SK-N-SH (cell line): ENCODE measurements around the gene PLXNA4. TPM values are rescaled to one million over a fixed set of nuclear protein-coding genes. Genes with fewer than 3 reads are reported as not detected.

ENCODE experiments used
- CTCF ChIA-PET: fragments of 300-600, 350-600 bp; formaldehyde crosslinking; extraction: SDS; loops from one replicate; lab custom pipeline; 2021; lab: Yijun Ruan, JAX
- POLR2A ChIA-PET: fragments of 350-600 bp; sonication (Branson Sonifier 250); formaldehyde crosslinking; extraction: SDS; loops from one replicate; lab custom pipeline; 2020; ENCODE audit warnings: antibody characterized with exemption, inconsistent platforms; lab: Yijun Ruan, JAX
- DNase-seq: peaks from one replicate; pipeline ENCODE4 v3.0.0; 2012
- H2AFZ ChIP-seq: fragments of 200-600 bp; sonication (generic); 2 replicates; pipeline ENCODE4 v1.8.1; 2016; ENCODE audit warnings: antibody characterized with exemption, mild to moderate bottlenecking, low read depth
- H3F3A ChIP-seq: fragments of 200-600 bp; sonication (generic); replicated peaks from 2 replicates; pipeline ENCODE3; 2016; ENCODE audit warnings: antibody characterized with exemption, mild to moderate bottlenecking; ENCODE audit not compliant: insufficient read depth
- H3K27ac ChIP-seq, 2 experiments: fragments of 200-500 bp in 1 of 2; fragments of 200-600 bp in 1 of 2; sonication (Bioruptor generic) in 1 of 2; sonication (generic), shearing (Covaris generic) in 1 of 2; 2 replicates each; pipeline versions ENCODE4 v1.5.1 to v1.6.1; 2014 to 2016; ENCODE audit warnings: low read depth in 2 of 2, inconsistent platforms in 1 of 2, low read length in 1 of 2, mild to moderate bottlenecking in 1 of 2, mixed read lengths in 1 of 2
- H3K27me3 ChIP-seq: fragments of 200-600 bp; sonication (generic), shearing (Covaris generic); 2 replicates; pipeline ENCODE4 v1.6.1; 2016; ENCODE audit warnings: mixed run types; ENCODE audit not compliant: insufficient read depth
- H3K36me3 ChIP-seq, 2 experiments: fragments of 200-500 bp in 1 of 2; fragments of 200-600 bp in 1 of 2; sonication (Bioruptor generic) in 1 of 2; sonication (generic) in 1 of 2; replicated peaks in 1 of 2; 2 replicates each; pipeline versions ENCODE3 to v1.5.1; 2014 to 2016; ENCODE audit warnings: low read length in 1 of 2, mild to moderate bottlenecking in 1 of 2; ENCODE audit not compliant: insufficient read depth in 2 of 2, control insufficient read depth in 1 of 2
- H3K4me1 ChIP-seq, 2 experiments: fragments of 200-500 bp in 1 of 2; fragments of 200-600 bp in 1 of 2; sonication (Bioruptor generic) in 1 of 2; sonication (generic), shearing (Covaris generic) in 1 of 2; 2 replicates each; pipeline versions ENCODE4 v1.5.1 to v1.6.1; 2014 to 2016; ENCODE audit warnings: low read depth in 1 of 2, low read length in 1 of 2, mixed run types in 1 of 2; ENCODE audit not compliant: insufficient read depth in 2 of 2, control insufficient read depth in 1 of 2
- H3K4me2 ChIP-seq: fragments of 200-600 bp; sonication (generic), shearing (Covaris generic); 2 replicates; pipeline ENCODE4 v1.6.1; 2017; ENCODE audit warnings: mixed run types
- H3K4me3 ChIP-seq, 2 experiments: fragments of 200-500 bp in 1 of 2; fragments of 200-600 bp in 1 of 2; sonication (Bioruptor generic) in 1 of 2; sonication (generic), shearing (Covaris generic) in 1 of 2; 2 replicates each; pipeline versions ENCODE4 v1.5.1 to v1.8.1; 2014 to 2016; ENCODE audit warnings: low read depth in 2 of 2, inconsistent platforms in 1 of 2, low read length in 1 of 2, mild to moderate bottlenecking in 1 of 2, mixed read lengths in 1 of 2, moderate library complexity in 1 of 2
- H3K79me2 ChIP-seq: fragments of 200-600 bp; sonication (generic); 2 replicates; pipeline ENCODE4 v1.8.1; 2017; ENCODE audit warnings: mild to moderate bottlenecking; ENCODE audit not compliant: insufficient read depth
- H3K9ac ChIP-seq: fragments of 200-600 bp; sonication (generic); 2 replicates; pipeline ENCODE4 v1.6.1; 2017; ENCODE audit warnings: mixed run types
- H3K9me2 ChIP-seq: fragments of 200-600 bp; sonication (generic); 2 replicates; pipeline ENCODE4 v1.6.1; 2017; ENCODE audit warnings: mixed run types
- H3K9me3 ChIP-seq: fragments of 200-600 bp; sonication (generic); 2 replicates; pipeline ENCODE4 v1.6.1; 2017; ENCODE audit warnings: mixed run types, mild to moderate bottlenecking, moderate library complexity
- H4K20me1 ChIP-seq: fragments of 200-600 bp; sonication (generic); 2 replicates; pipeline ENCODE4 v1.6.1; 2017; ENCODE audit warnings: mild to moderate bottlenecking, mixed run types; ENCODE audit not compliant: insufficient read depth
- EP300 ChIP-seq, 2 experiments: IDR thresholded peaks; 2 replicates each; pipeline versions ENCODE4 v1.4.0 to v1.6.1; 2012; ENCODE audit warnings: borderline replicate concordance in 1 of 2, low read depth in 1 of 2, low read length in 1 of 2
- EZH2phosphoT487 ChIP-seq: fragments of 200-600 bp; sonication (generic); IDR thresholded peaks from 2 replicates; pipeline ENCODE4 v1.6.1; 2017; ENCODE audit warnings: low read depth, mixed run types, mild to moderate bottlenecking, antibody characterized with exemption, moderate library complexity, borderline replicate concordance
- FOSL2 ChIP-seq: IDR thresholded peaks from 2 replicates; pipeline ENCODE4 v1.4.0; 2012; ENCODE audit warnings: low read depth, mild to moderate bottlenecking, moderate library complexity, borderline replicate concordance
- FOXJ3 ChIP-seq: sonication (generic); formaldehyde crosslinking; IDR thresholded peaks from 2 replicates; pipeline ENCODE4 v1.5.1; 2020; ENCODE audit warnings: mild to moderate bottlenecking, missing genetic modification reagents
- FOXM1 ChIP-seq: IDR thresholded peaks from 2 replicates; pipeline ENCODE4 v1.4.0; 2012; ENCODE audit warnings: low read depth, mild to moderate bottlenecking
- GABPA ChIP-seq: IDR thresholded peaks from 2 replicates; pipeline ENCODE4 v1.4.0; 2012; ENCODE audit warnings: low read depth, mild to moderate bottlenecking
- JUND ChIP-seq: IDR thresholded peaks from 2 replicates; pipeline ENCODE4 v1.4.0; 2012
- NFIC ChIP-seq: IDR thresholded peaks from 2 replicates; pipeline ENCODE4 v1.4.0; 2012; ENCODE audit warnings: borderline replicate concordance
- TCF12 ChIP-seq: IDR thresholded peaks from 2 replicates; pipeline ENCODE4 v1.4.0; 2012
- YY1 ChIP-seq: IDR thresholded peaks from 2 replicates; pipeline ENCODE4 v1.4.0; 2012; ENCODE audit warnings: low read depth, mild to moderate bottlenecking
- WGBS: methylation state at CpG from one replicate; pipeline ENCODE4 v1.1.6; 2017; ENCODE audit warnings: low lambda C conversion rate; 5-methylcytosine and 5-hydroxymethylcytosine counted together
- polyA plus RNA-seq, 3 experiments: library from polyadenylated mRNA; depleted of rRNA; stranded (reverse); fragments of >200 nt; gene quantifications; 2 replicates each; pipeline ENCODE4 v1.2.3, GENCODE V29; 2012
- TF ChIP-seq, protein P1 (sequence below): fragments of 150-350 bp; IDR thresholded peaks from 2 replicates; pipeline ENCODE4 v1.6.1; 2017; ENCODE audit warnings: antibody characterized with exemption, low read length, low read depth, borderline replicate concordance
- TF ChIP-seq, protein P2 (sequence below): IDR thresholded peaks from 2 replicates; pipeline ENCODE4 v1.4.0; 2012; ENCODE audit warnings: low read depth, borderline replicate concordance
- TF ChIP-seq, protein P3 (sequence below): IDR thresholded peaks from 2 replicates; pipeline ENCODE4 v1.6.1; 2012; ENCODE audit warnings: mild to moderate bottlenecking, low read depth, low read length, moderate library complexity
- TF ChIP-seq, protein P4 (sequence below): fragments of 150-350 bp; IDR thresholded peaks from 2 replicates; pipeline ENCODE4 v1.6.1; 2016; ENCODE audit warnings: mild to moderate bottlenecking, low read depth, low read length

PLXNA4 gene
- polyA plus RNA-seq, 1 of the 3 experiments (the other 2 are of a cell fraction): 2.4 TPM

DNA sequence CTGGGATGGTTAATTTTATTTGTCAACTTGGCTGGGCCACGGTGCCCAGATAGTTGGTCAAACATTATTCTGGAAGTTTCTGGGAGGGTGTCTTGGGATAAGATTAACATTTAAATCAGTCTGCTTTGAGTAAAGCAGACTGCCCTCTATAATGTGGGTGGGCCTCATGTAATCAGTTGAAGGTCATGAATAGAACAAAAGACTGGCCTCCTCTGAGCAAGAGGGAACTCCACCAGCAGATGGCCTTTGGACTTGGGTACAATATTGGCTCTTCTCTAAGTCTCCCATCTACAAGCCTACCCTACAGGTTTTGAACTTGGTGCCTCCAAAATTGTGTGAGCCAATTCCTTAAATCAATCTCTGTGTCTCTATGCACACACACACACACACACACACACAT is 61.8 kb downstream of the PLXNA4 start:
- Histone ChIP-seq H3K36me3 (no peaks in the 10 kb centered on the region), H3K79me2 (no peaks in the 10 kb centered on the region), H3K9me2 (no peaks in the 10 kb centered on the region), H3F3A (no peaks in the 10 kb centered on the region), H3K27ac (no peak overlapping the region), H3K27me3 (no peaks in the 10 kb centered on the region), H4K20me1 (no peaks in the 10 kb centered on the region), H3K4me1 (peaks cover 0 to 4% of the 10 kb centered on the region in 2 experiments; a peak in 1 of 4 replicates), H3K4me2 (no peak overlapping the region), H3K9me3 (no peaks in the 10 kb centered on the region), H3K4me3 (no peak overlapping the region), H3K9ac (no peak overlapping the region), H2AFZ (no peak overlapping the region)
- no peak for DNase-seq
- POLR2A ChIA-PET: no interaction called here
- TF ChIP-seq EP300 (IDR thresholded peaks at IDR 0.05; ENCODE audit: borderline replicate concordance in 1 of 2, low read depth in 1 of 2, low read length in 1 of 2) (no peak), FOSL2 (no peak), YY1 (no peak), FOXJ3 (CRISPR knock-in tag) (no peak), TCF12 (no peak), EZH2phosphoT487 (no peak), GABPA (no peak), FOXM1 (no peak), NFIC (no peak), JUND (no peak)
- TF ChIP-seq, protein P1, sequence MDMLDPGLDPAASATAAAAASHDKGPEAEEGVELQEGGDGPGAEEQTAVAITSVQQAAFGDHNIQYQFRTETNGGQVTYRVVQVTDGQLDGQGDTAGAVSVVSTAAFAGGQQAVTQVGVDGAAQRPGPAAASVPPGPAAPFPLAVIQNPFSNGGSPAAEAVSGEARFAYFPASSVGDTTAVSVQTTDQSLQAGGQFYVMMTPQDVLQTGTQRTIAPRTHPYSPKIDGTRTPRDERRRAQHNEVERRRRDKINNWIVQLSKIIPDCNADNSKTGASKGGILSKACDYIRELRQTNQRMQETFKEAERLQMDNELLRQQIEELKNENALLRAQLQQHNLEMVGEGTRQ: no peak
- TF ChIP-seq, protein P2, sequence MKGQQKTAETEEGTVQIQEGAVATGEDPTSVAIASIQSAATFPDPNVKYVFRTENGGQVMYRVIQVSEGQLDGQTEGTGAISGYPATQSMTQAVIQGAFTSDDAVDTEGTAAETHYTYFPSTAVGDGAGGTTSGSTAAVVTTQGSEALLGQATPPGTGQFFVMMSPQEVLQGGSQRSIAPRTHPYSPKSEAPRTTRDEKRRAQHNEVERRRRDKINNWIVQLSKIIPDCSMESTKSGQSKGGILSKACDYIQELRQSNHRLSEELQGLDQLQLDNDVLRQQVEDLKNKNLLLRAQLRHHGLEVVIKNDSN: no peak
- TF ChIP-seq, protein P3, sequence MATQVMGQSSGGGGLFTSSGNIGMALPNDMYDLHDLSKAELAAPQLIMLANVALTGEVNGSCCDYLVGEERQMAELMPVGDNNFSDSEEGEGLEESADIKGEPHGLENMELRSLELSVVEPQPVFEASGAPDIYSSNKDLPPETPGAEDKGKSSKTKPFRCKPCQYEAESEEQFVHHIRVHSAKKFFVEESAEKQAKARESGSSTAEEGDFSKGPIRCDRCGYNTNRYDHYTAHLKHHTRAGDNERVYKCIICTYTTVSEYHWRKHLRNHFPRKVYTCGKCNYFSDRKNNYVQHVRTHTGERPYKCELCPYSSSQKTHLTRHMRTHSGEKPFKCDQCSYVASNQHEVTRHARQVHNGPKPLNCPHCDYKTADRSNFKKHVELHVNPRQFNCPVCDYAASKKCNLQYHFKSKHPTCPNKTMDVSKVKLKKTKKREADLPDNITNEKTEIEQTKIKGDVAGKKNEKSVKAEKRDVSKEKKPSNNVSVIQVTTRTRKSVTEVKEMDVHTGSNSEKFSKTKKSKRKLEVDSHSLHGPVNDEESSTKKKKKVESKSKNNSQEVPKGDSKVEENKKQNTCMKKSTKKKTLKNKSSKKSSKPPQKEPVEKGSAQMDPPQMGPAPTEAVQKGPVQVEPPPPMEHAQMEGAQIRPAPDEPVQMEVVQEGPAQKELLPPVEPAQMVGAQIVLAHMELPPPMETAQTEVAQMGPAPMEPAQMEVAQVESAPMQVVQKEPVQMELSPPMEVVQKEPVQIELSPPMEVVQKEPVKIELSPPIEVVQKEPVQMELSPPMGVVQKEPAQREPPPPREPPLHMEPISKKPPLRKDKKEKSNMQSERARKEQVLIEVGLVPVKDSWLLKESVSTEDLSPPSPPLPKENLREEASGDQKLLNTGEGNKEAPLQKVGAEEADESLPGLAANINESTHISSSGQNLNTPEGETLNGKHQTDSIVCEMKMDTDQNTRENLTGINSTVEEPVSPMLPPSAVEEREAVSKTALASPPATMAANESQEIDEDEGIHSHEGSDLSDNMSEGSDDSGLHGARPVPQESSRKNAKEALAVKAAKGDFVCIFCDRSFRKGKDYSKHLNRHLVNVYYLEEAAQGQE: no peak
- TF ChIP-seq, protein P4, sequence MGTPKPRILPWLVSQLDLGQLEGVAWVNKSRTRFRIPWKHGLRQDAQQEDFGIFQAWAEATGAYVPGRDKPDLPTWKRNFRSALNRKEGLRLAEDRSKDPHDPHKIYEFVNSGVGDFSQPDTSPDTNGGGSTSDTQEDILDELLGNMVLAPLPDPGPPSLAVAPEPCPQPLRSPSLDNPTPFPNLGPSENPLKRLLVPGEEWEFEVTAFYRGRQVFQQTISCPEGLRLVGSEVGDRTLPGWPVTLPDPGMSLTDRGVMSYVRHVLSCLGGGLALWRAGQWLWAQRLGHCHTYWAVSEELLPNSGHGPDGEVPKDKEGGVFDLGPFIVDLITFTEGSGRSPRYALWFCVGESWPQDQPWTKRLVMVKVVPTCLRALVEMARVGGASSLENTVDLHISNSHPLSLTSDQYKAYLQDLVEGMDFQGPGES: no peak
- CTCF ChIA-PET: interaction anchor here (0.6 kb wide), 1 partner anchor 662 kb away, joined by 3 read pairs; no protein-coding TSS in a partner anchor
- WGBS: 61% methylated on average over 1 of the region's 1 CpG
